LNCaP clone FGC (cell line): ENCODE measurements around the gene GIT2.

Experiments
- DNase-seq: peaks from one replicate; pipeline ENCODE4 v3.0.0-alpha.2; 2011; ENCODE audit warnings: low read depth
- H3K4me3 ChIP-seq: 2 replicates; pipeline ENCODE4 v1.5.1; 2011; ENCODE audit warnings: mild to moderate bottlenecking, low read depth, low read length, control low read depth
- TF ChIP-seq, protein P1 (sequence below): IDR thresholded peaks from 2 replicates; pipeline ENCODE4 v1.5.1; 2012; ENCODE audit warnings: mild to moderate bottlenecking; ENCODE audit not compliant: control insufficient read depth, insufficient read depth; ENCODE audit errors: extremely low read depth

GIT2 gene

GRCh38 chr12:110005319-110005973 is 9.3 kb upstream of the GIT2 start:
- TF ChIP-seq, protein P1, sequence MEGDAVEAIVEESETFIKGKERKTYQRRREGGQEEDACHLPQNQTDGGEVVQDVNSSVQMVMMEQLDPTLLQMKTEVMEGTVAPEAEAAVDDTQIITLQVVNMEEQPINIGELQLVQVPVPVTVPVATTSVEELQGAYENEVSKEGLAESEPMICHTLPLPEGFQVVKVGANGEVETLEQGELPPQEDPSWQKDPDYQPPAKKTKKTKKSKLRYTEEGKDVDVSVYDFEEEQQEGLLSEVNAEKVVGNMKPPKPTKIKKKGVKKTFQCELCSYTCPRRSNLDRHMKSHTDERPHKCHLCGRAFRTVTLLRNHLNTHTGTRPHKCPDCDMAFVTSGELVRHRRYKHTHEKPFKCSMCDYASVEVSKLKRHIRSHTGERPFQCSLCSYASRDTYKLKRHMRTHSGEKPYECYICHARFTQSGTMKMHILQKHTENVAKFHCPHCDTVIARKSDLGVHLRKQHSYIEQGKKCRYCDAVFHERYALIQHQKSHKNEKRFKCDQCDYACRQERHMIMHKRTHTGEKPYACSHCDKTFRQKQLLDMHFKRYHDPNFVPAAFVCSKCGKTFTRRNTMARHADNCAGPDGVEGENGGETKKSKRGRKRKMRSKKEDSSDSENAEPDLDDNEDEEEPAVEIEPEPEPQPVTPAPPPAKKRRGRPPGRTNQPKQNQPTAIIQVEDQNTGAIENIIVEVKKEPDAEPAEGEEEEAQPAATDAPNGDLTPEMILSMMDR = no peak
- peak overlapping the region; percentile 10; the same call in 1 of the 2 replicates for H3K4me3 ChIP-seq

GRCh38 chr12:110004598-110004997 is 8.4 kb upstream of the GIT2 start:
- peak; percentile 75 for DNase-seq
- TF ChIP-seq, protein P1 = no peak
- H3K4me3 ChIP-seq = peak overlapping the region; percentile 7; the same call in 1 of the 2 replicates

More at GRCh38 chr12:110005319-110005973, 9.3 kb upstream of the GIT2 start:
- no peak for DNase-seq

DNA sequence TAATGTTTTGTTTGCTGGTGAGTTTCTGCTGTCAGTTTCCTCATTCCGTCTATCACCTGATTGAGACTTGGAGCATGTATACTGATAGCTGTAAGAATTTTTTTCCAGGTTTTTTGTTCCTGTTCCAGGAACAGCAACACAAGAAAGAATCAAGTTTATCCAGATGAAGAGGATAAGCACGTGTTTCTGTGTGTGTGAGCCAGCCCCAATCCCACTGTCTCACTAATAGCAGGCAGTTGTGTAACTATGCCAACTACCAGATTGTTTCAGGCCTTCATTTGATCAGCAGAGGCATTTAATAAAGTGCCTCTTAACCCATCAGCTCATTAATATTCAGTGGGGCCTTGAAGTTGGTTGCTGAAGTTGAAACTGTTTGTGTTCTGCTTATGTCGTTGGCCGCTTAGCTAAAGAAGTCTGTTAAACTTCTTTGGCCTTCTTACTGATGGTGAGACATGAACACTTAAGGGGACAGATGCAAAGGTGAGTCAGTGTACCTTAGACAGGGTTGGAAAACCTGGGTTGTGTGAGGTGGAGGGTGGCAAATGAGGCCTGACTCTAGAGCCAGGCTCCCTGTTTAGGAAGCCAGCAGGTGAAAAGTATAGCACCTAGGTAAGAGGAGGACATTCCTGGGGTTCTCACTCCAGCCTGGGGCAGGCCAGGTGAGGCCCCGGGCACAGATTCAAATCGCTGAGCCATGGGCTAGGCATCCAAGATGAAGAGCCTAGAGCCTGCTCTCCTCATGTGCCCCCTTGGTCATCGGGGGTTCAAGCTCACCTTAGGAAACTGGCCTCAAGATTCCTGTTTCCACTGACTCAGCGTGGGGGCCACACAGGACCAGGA is 6.7 kb upstream of the GIT2 start:
- H3K4me3 ChIP-seq = no peak overlapping the region
- TF ChIP-seq, protein P1 = no peak
- DNase-seq = peak; percentile 80

DNA sequence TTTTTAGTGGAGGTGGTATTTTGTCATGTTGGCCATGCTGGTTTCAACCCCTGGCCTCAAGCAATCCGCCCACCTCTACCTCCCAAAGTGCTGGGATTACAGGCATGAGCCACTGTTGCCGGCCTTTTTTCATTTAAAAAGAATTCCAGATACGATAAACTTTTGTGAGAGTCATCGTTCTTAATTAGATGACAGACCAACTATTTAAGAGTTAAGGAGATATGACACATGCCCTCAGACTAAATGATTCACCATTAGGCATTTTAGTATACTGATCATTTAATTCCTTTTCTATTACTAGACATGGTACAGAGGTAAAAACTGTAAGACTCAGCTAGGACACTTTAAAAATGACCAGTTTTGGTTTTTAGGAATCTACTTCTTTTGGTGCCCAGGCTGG is 5.4 kb upstream of the GIT2 start:
- no peak for DNase-seq
- H3K4me3 ChIP-seq = no peak overlapping the region
- TF ChIP-seq, protein P1 = no peak

- TF ChIP-seq, protein P1 = no peak
- H3K4me3 ChIP-seq = peak overlapping the region; percentile 85
- no peak for DNase-seq
Observed at GRCh38 chr12:109999983-110000505, 3.9 kb upstream of the GIT2 start.

DNA sequence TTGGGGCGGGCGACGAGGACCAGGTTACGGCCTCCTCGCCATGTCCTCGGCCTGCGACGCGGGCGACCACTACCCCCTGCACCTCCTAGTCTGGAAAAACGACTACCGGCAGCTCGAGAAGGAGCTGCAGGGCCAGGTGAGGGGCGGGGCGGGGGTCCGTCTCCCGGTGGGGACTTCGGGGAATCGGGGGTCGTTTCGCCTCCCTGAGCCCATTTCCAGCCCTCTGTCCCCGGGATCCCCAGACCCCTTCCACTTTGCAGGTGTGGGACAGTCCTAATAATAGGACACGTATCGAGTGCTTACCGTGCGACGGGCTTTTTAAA is 3.4 kb upstream of the GIT2 start:
- H3K4me3 ChIP-seq = peak overlapping the region; percentile 85
- DNase-seq = no peak
- TF ChIP-seq, protein P1 = no peak
